Measurements from ENCODE around the gene SIT1.

The SIT1 gene

GRCh38 chr9:35687972-35688557 is 37.3 kb upstream of the SIT1 start:
- TF ChIP-seq CTCF (IDR thresholded peaks at IDR 0.05; ENCODE audit: low read length, missing control alignments) = no peak
- peak overlapping the region; percentile 87 for H3K4me3 ChIP-seq (replicated peaks; ENCODE audit: low read depth, low read length)
- DNase-seq (ENCODE audit: low read depth) = no peak

- DNase-seq (ENCODE audit: low read depth) = no peak
- H3K4me3 ChIP-seq (replicated peaks; ENCODE audit: low read depth, low read length) = peak overlapping the region; percentile 87
- no peak for TF ChIP-seq CTCF (IDR thresholded peaks at IDR 0.05; ENCODE audit: low read length, missing control alignments)
Observed at GRCh38 chr9:35687306-35687705, 36.6 kb upstream of the SIT1 start.

- peak overlapping the region; percentile 87 for H3K4me3 ChIP-seq (replicated peaks; ENCODE audit: low read depth, low read length)
- no peak for TF ChIP-seq CTCF (IDR thresholded peaks at IDR 0.05; ENCODE audit: low read length, missing control alignments)
- DNase-seq (ENCODE audit: low read depth) = peak; percentile 44
Observed at GRCh38 chr9:35686222-35687203, 35.8 kb upstream of the SIT1 start.

- H3K4me3 ChIP-seq (replicated peaks; ENCODE audit: low read depth, low read length) = no peak overlapping the region
- TF ChIP-seq CTCF (IDR thresholded peaks at IDR 0.05; ENCODE audit: low read length, missing control alignments) = no peak
- no peak for DNase-seq (ENCODE audit: low read depth)
Observed at GRCh38 chr9:35685506-35685905, 34.8 kb upstream of the SIT1 start.

- DNase-seq (ENCODE audit: low read depth) = no peak
- no peak overlapping the region for H3K4me3 ChIP-seq (replicated peaks; ENCODE audit: low read depth, low read length)
- no peak for TF ChIP-seq CTCF (IDR thresholded peaks at IDR 0.05; ENCODE audit: low read length, missing control alignments)
Observed at GRCh38 chr9:35684921-35685320, 34.2 kb upstream of the SIT1 start.

GRCh38 chr9:35683323-35683722 is 32.6 kb upstream of the SIT1 start:
- no peak for TF ChIP-seq CTCF (IDR thresholded peaks at IDR 0.05; ENCODE audit: low read length, missing control alignments)
- no peak overlapping the region for H3K4me3 ChIP-seq (replicated peaks; ENCODE audit: low read depth, low read length)
- DNase-seq (ENCODE audit: low read depth) = no peak
